ENCODE results near the gene LYVE1. TPM values are rescaled to one million over a fixed set of nuclear protein-coding genes. Genes with fewer than 3 reads are reported as not detected.

The LYVE1 gene
- total RNA-seq, 1 donor from 2014 or later, result 62.9 TPM

GRCh38 chr11:10561947-10562346 is 6.5 kb downstream of the LYVE1 start:
- no peak for TF ChIP-seq POLR2A (IDR thresholded peaks at IDR 0.05)
- no peak for TF ChIP-seq POLR2AphosphoS5 (IDR thresholded peaks at IDR 0.05; ENCODE audit: insufficient read depth in 1 of 2, low read depth in 1 of 2)
- TF ChIP-seq CTCF (IDR thresholded peaks at IDR 0.05), result no peak
- H3K27ac ChIP-seq, result no peak overlapping the region
- H3K4me3 ChIP-seq, result no peak overlapping the region
- intact Hi-C loops (cut with DNase I), result loop anchor here (10.0 kb wide), 1 partner anchor 173 kb away; no protein-coding TSS in a partner anchor
- no peak for DNase-seq (ENCODE audit: extremely low spot score in 2 of 2)
- H3K36me3 ChIP-seq, result no peaks in the 10 kb centered on the region
- H3K27me3 ChIP-seq, result no peaks in the 10 kb centered on the region
- H3K4me1 ChIP-seq, result no peaks in the 10 kb centered on the region
- no peaks in the 10 kb centered on the region for H3K9me3 ChIP-seq

- TF ChIP-seq POLR2AphosphoS5 (IDR thresholded peaks at IDR 0.05; ENCODE audit: insufficient read depth in 1 of 2, low read depth in 1 of 2) (no peak), CTCF (IDR thresholded peaks at IDR 0.05) (no peak), POLR2A (IDR thresholded peaks at IDR 0.05) (no peak)
- H3K27me3 ChIP-seq, result no peaks in the 10 kb centered on the region
- no peaks in the 10 kb centered on the region for H3K9me3 ChIP-seq
- H3K27ac ChIP-seq, result no peak overlapping the region
- intact Hi-C loops (cut with DNase I), result loop anchor here (10.0 kb wide), 1 partner anchor 174 kb away; no protein-coding TSS in a partner anchor
- no peak for DNase-seq (ENCODE audit: extremely low spot score in 2 of 2)
- H3K4me1 ChIP-seq, result no peaks in the 10 kb centered on the region
- no peaks in the 10 kb centered on the region for H3K36me3 ChIP-seq
- H3K4me3 ChIP-seq, result no peak overlapping the region
Observed at GRCh38 chr11:10561043-10561818, 7.2 kb downstream of the LYVE1 start.

GRCh38 chr11:10558288-10558687 is 10.2 kb downstream of the LYVE1 start:
- no peaks in the 10 kb centered on the region for H3K9me3 ChIP-seq
- no peaks in the 10 kb centered on the region for H3K27me3 ChIP-seq
- TF ChIP-seq POLR2A (IDR thresholded peaks at IDR 0.05), result no peak
- TF ChIP-seq POLR2AphosphoS5 (IDR thresholded peaks at IDR 0.05; ENCODE audit: insufficient read depth in 1 of 2, low read depth in 1 of 2), result no peak
- TF ChIP-seq CTCF (IDR thresholded peaks at IDR 0.05), result no peak
- intact Hi-C loops (cut with DNase I), result no loop called here
- H3K27ac ChIP-seq, result no peak overlapping the region
- no peak overlapping the region for H3K4me3 ChIP-seq
- DNase-seq (ENCODE audit: extremely low spot score in 2 of 2), result no peak
- no peaks in the 10 kb centered on the region for H3K36me3 ChIP-seq
- H3K4me1 ChIP-seq, result no peaks in the 10 kb centered on the region

GRCh38 chr11:10556590-10556989 is 11.9 kb downstream of the LYVE1 start:
- no peak for DNase-seq (ENCODE audit: extremely low spot score in 2 of 2)
- Histone ChIP-seq H3K36me3 (no peaks in the 10 kb centered on the region), H3K4me3 (no peak overlapping the region), H3K27me3 (no peaks in the 10 kb centered on the region), H3K4me1 (no peaks in the 10 kb centered on the region), H3K27ac (no peak overlapping the region), H3K9me3 (no peaks in the 10 kb centered on the region)
- intact Hi-C loops (cut with DNase I), result no loop called here
- TF ChIP-seq CTCF (IDR thresholded peaks at IDR 0.05) (no peak), POLR2A (IDR thresholded peaks at IDR 0.05) (no peak), POLR2AphosphoS5 (IDR thresholded peaks at IDR 0.05; ENCODE audit: insufficient read depth in 1 of 2, low read depth in 1 of 2) (no peak)

GRCh38 chr11:10551845-10552352 is 16.6 kb downstream of the LYVE1 start:
- DNase-seq (ENCODE audit: extremely low spot score in 2 of 2), result no peak
- intact Hi-C loops (cut with DNase I), result no loop called here
- H3K4me3 ChIP-seq, result no peak overlapping the region
- H3K27ac ChIP-seq, result no peak overlapping the region
- no peaks in the 10 kb centered on the region for H3K36me3 ChIP-seq
- no peak for TF ChIP-seq POLR2AphosphoS5 (IDR thresholded peaks at IDR 0.05; ENCODE audit: insufficient read depth in 1 of 2, low read depth in 1 of 2)
- TF ChIP-seq POLR2A (IDR thresholded peaks at IDR 0.05), result no peak
- no peak for TF ChIP-seq CTCF (IDR thresholded peaks at IDR 0.05)
- no peaks in the 10 kb centered on the region for H3K4me1 ChIP-seq
- H3K9me3 ChIP-seq, result no peaks in the 10 kb centered on the region
- H3K27me3 ChIP-seq, result no peaks in the 10 kb centered on the region
